GM23248 (cell line): ENCODE measurements around the gene CCNB1. TPM values are rescaled to one million over a fixed set of nuclear protein-coding genes. Genes with fewer than 3 reads are reported as not detected.
A peak's percentile ranks its signal among the peaks of the same experiment; 100 is the strongest.

Source experiments
- DNase-seq: peaks from one replicate; pipeline ENCODE4 v3.0.0-alpha.2; 2015
- H2AFZ ChIP-seq: fragments of 200-600 bp; sonication (generic); 2 replicates; pipeline ENCODE4 v1.6.1; 2016; ENCODE audit warnings: antibody characterized with exemption
- H3F3A ChIP-seq: fragments of 200-600 bp; sonication (generic); 2 replicates; pipeline ENCODE4 v1.6.1; 2016; ENCODE audit warnings: mild to moderate bottlenecking, antibody characterized with exemption, mixed run types; ENCODE audit not compliant: insufficient read depth
- H3K27ac ChIP-seq: fragments of 200-600 bp; sonication (generic); 2 replicates; pipeline ENCODE4 v1.5.1; 2016; ENCODE audit warnings: mild to moderate bottlenecking
- H3K27me3 ChIP-seq: fragments of 200-600 bp; sonication (generic); replicated peaks from 2 replicates; pipeline ENCODE4 v1.6.1; 2016; ENCODE audit warnings: mild to moderate bottlenecking; ENCODE audit not compliant: insufficient read depth
- H3K36me3 ChIP-seq: fragments of 200-600 bp; sonication (generic); 2 replicates; pipeline ENCODE4 v1.6.1; 2016; ENCODE audit warnings: low read depth, mild to moderate bottlenecking
- H3K4me1 ChIP-seq: fragments of 200-600 bp; sonication (generic); 2 replicates; pipeline ENCODE4 v1.6.1; 2016; ENCODE audit warnings: mild to moderate bottlenecking; ENCODE audit not compliant: insufficient read depth
- H3K4me2 ChIP-seq: fragments of 200-600 bp; sonication (generic); one replicate; pipeline ENCODE4 v1.6.1; 2016; ENCODE audit warnings: mild to moderate bottlenecking; ENCODE audit not compliant: unreplicated experiment
- H3K4me3 ChIP-seq: fragments of 200-600 bp; sonication (generic); 2 replicates; pipeline ENCODE4 v1.5.1; 2016; ENCODE audit warnings: mild to moderate bottlenecking
- H3K79me2 ChIP-seq: fragments of 200-600 bp; sonication (generic); 2 replicates; pipeline ENCODE4 v1.6.1; 2016; ENCODE audit warnings: mild to moderate bottlenecking; ENCODE audit not compliant: insufficient read depth
- H3K9ac ChIP-seq: fragments of 200-600 bp; sonication (generic); 2 replicates; pipeline ENCODE4 v1.6.1; 2016; ENCODE audit warnings: mild to moderate bottlenecking
- H3K9me2 ChIP-seq: fragments of 200-600 bp; sonication (generic); 2 replicates; pipeline ENCODE4 v1.6.1; 2016; ENCODE audit warnings: mixed run types, mild to moderate bottlenecking, moderate library complexity; ENCODE audit not compliant: insufficient read depth
- H3K9me3 ChIP-seq: fragments of 200-600 bp; sonication (generic); one replicate; pipeline ENCODE4 v1.6.1; 2017; ENCODE audit warnings: low read depth
- H4K20me1 ChIP-seq: fragments of 200-600 bp; sonication (generic); 2 replicates; pipeline ENCODE4 v1.6.0; 2016; ENCODE audit not compliant: insufficient read depth
- EZH2 ChIP-seq: fragments of 200-600 bp; sonication (generic); IDR thresholded peaks from 2 replicates; pipeline ENCODE4 v1.6.1; 2018; ENCODE audit warnings: antibody characterized with exemption, mild to moderate bottlenecking; ENCODE audit not compliant: insufficient read depth, poor library complexity, severe bottlenecking
- EZH2phosphoT487 ChIP-seq: fragments of 200-600 bp; sonication (generic); IDR thresholded peaks from 2 replicates; pipeline ENCODE4 v1.6.1; 2018; ENCODE audit warnings: antibody characterized with exemption, moderate library complexity, mild to moderate bottlenecking, low read depth; ENCODE audit not compliant: insufficient read depth
- WGBS, 2 experiments: methylation state at CpG; one replicate each; pipeline ENCODE4 v1.1.6; 2015 to 2017; ENCODE audit warnings: low lambda C conversion rate in 2 of 2, low coverage in 1 of 2; ENCODE audit errors: missing lambda C conversion rate in 2 of 2; 5-methylcytosine and 5-hydroxymethylcytosine counted together
- in situ Hi-C: fragments of 300-500 bp; cut with MboI; formaldehyde crosslinking; loops from 2 replicates; pipeline ENCODE4 v1.15.0; 2020
- polyA plus RNA-seq: library from polyadenylated mRNA; unstranded; fragments of >200 nt; fragmentation: Nextera tagmentation; extraction: Ambion mirVana; gene quantifications from 2 replicates; pipeline ENCODE4 v1.2.1, GENCODE V29; 2016
- total RNA-seq: library from RNA; depleted of rRNA; stranded (reverse); fragments of >200 nt; shearing (Covaris generic); gene quantifications from 2 replicates; pipeline ENCODE4 v1.2.3, GENCODE V29; 2014

CCNB1 gene
- total and polyA plus RNA-seq, 2 experiments from 2014 or later: 66.7 to 94.6 TPM

- Histone ChIP-seq H3K4me1 (peaks cover 4% of the 10 kb centered on the region; the same call in 1 of the 2 replicates), H3K79me2 (peaks cover 8% of the 10 kb centered on the region; the same call in 1 of the 2 replicates), H3K9ac (peak overlapping the region; percentile 97), H3K27ac (peak overlapping the region; percentile 97), H3K9me3 (no peaks in the 10 kb centered on the region), H2AFZ (peak overlapping the region; percentile 100), H3K9me2 (no peaks in the 10 kb centered on the region), H3K4me2 (peak overlapping the region; percentile 87), H3K36me3 (no peaks in the 10 kb centered on the region), H3K27me3 (no peaks in the 10 kb centered on the region), H3K4me3 (peak overlapping the region; percentile 94), H3F3A (no peaks in the 10 kb centered on the region), H4K20me1 (no peaks in the 10 kb centered on the region)
- TF ChIP-seq EZH2 (no peak), EZH2phosphoT487 (no peak)
- no peak for DNase-seq
- 3 to 4% methylated on average over 8 of the region's 8 CpGs for WGBS, 2 experiments
- in situ Hi-C loops: no loop called here
Observed at GRCh38 chr5:69188811-69189161, 21.8 kb downstream of the CCNB1 start.

DNA sequence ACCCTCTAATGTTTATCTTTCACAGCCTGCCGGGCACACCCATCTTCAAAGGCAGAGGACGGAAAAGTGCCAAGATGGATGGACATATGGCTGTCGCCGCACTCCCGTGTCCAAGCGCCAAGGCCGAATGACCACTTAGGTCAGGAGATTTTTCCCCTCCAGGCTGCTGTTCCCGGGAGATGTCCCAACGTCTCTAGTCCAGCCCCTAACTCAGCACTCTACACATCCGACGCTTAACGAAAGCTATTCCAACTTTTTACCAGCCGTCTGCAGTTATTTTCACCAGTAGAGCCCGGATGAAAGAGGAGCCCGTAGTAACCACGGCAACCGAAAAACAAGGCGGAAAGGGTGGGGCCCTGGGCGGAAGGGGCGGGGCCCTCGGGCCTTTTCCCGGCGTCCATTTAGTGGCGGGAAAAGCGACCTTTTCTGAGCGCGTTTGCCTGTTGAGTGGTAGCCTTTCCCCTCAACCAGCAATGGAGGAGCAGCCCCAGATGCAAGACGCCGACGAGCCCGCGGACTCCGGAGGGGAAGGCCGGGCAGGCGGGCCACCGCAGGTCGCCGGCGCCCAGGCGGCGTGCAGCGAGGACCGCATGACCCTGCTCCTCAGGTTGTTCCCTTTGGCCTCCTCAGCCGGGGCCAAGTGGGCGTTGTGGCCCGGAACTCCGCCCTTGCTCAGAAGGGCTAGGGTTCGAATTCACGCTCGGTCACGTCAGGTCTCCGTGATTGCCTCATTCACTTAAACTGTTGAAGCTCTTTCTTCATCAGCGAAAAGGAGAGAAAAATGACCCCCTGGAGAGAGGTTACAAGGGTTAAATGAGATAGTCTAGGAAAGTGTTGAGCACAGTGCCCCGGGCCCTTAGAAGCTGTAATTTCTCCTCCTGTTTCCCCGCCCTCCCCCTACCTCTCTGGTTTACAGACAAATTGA lies 22.5 kb downstream of the CCNB1 start, which contains the start of gene CENPH:
Gene CENPH (plus strand): TSS at position 422 of the 925 bp plus-strand sequence. CDS start 52 bp downstream, at position 474.
- peaks cover 4% of the 10 kb centered on the region; the same call in 1 of the 2 replicates for H3K4me1 ChIP-seq
- H4K20me1 ChIP-seq: no peaks in the 10 kb centered on the region
- H3F3A ChIP-seq: no peaks in the 10 kb centered on the region
- 1 to 2% methylated on average over 30 to 55 of the region's 55 CpGs for WGBS, 2 experiments
- no peak for TF ChIP-seq EZH2phosphoT487
- no peak for TF ChIP-seq EZH2
- in situ Hi-C loops: no loop called here
- H3K9me3 ChIP-seq: no peaks in the 10 kb centered on the region
- H3K4me2 ChIP-seq: peak within 1 kb of the TSS; percentile 87
- H3K9ac ChIP-seq: peak within 1 kb of the TSS; percentile 97
- H3K36me3 ChIP-seq: no peaks in the 10 kb centered on the region
- peak within 1 kb of the TSS; percentile 97 for H3K27ac ChIP-seq
- peak; percentile 96 for DNase-seq
- H3K27me3 ChIP-seq: no peaks in the 10 kb centered on the region
- no peaks in the 10 kb centered on the region for H3K9me2 ChIP-seq
- H3K4me3 ChIP-seq: peak within 1 kb of the TSS; percentile 94
- peaks cover 8% of the 10 kb centered on the region; the same call in 1 of the 2 replicates for H3K79me2 ChIP-seq
- H2AFZ ChIP-seq: peak within 1 kb of the TSS; percentile 100

- Histone ChIP-seq H3K9ac (no peak overlapping the region), H2AFZ (no peak overlapping the region), H3K9me3 (no peaks in the 10 kb centered on the region), H4K20me1 (no peaks in the 10 kb centered on the region), H3K27me3 (no peaks in the 10 kb centered on the region), H3K36me3 (no peaks in the 10 kb centered on the region), H3K9me2 (no peaks in the 10 kb centered on the region), H3K27ac (no peak overlapping the region), H3K4me1 (peaks cover 11% of the 10 kb centered on the region; the same call in 1 of the 2 replicates), H3K4me2 (peak overlapping the region; percentile 3), H3K4me3 (no peak overlapping the region), H3K79me2 (no peaks in the 10 kb centered on the region), H3F3A (0 out of 2 replicates have a peak, but pooled peaks cover 5% of the 10 kb centered on the region)
- TF ChIP-seq EZH2phosphoT487 (no peak), EZH2 (no peak)
- 94 to 96% methylated on average over 1 of the region's 1 CpG for WGBS, 2 experiments
- in situ Hi-C loops: no loop called here
- DNase-seq: peak; percentile 16
Observed at GRCh38 chr5:69202497-69202896, 35.5 kb downstream of the CCNB1 start.

GRCh38 chr5:69206528-69207190 lies 39.7 kb downstream of the CCNB1 start:
- WGBS, 2 experiments: 96 to 97% methylated on average over 5 of the region's 5 CpGs
- TF ChIP-seq EZH2phosphoT487 (no peak), EZH2 (no peak)
- Histone ChIP-seq H4K20me1 (no peaks in the 10 kb centered on the region), H3F3A (0 out of 2 replicates have a peak, but pooled peaks cover 5% of the 10 kb centered on the region), H3K9ac (no peak overlapping the region), H3K9me3 (no peaks in the 10 kb centered on the region), H3K27ac (no peak overlapping the region), H3K4me2 (no peak overlapping the region), H2AFZ (no peak overlapping the region), H3K9me2 (no peaks in the 10 kb centered on the region), H3K79me2 (no peaks in the 10 kb centered on the region), H3K4me3 (no peak overlapping the region), H3K27me3 (no peaks in the 10 kb centered on the region), H3K36me3 (no peaks in the 10 kb centered on the region), H3K4me1 (peaks cover 19% of the 10 kb centered on the region)
- peak; percentile 6 for DNase-seq
- in situ Hi-C loops: no loop called here
